Mucosa of descending colon (tissue), 3 donors: ENCODE measurements around the gene TMOD2. TPM values are rescaled to one million over a fixed set of nuclear protein-coding genes. Genes with fewer than 3 reads are reported as not detected.
A peak's percentile ranks its signal among the peaks of the same experiment; 100 is the strongest.

Experiments
- ATAC-seq: fragments of 200-7000 bp; cut with Tn5 transposase; one replicate; pipeline ENCODE4 v1.9.1; 2020; ENCODE audit warnings: mild to moderate bottlenecking, moderate library complexity
- DNase-seq, 3 donors: peaks; one replicate each; pipeline ENCODE4 v3.0.0-alpha.2; 2020
- H3K36me3 ChIP-seq: fragments of 200-600 bp; one replicate; pipeline ENCODE4 v1.8.0; 2021; ENCODE audit warnings: low read depth, mild to moderate bottlenecking
- H3K4me1 ChIP-seq: fragments of 200-600 bp; one replicate; pipeline ENCODE4 v1.8.0; 2021; ENCODE audit warnings: low read depth, mild to moderate bottlenecking
- H3K4me3 ChIP-seq: fragments of 200-600 bp; one replicate; pipeline ENCODE4 v1.8.0; 2021; ENCODE audit warnings: mild to moderate bottlenecking
- H3K9me3 ChIP-seq: fragments of 200-600 bp; one replicate; pipeline ENCODE4 v1.8.0; 2021; ENCODE audit warnings: mild to moderate bottlenecking
- intact Hi-C, 2 donors: fragments of 100-400 bp; cut with DNase I in 1 of 2; cut with micrococcal nuclease in 1 of 2; formaldehyde crosslinking; loops; one replicate each; pipeline versions ENCODE4 v1.11.0 to v1.11.1; 2022; cut with DNase I, micrococcal nuclease
- total RNA-seq, 3 donors: library from RNA; stranded (reverse); fragmentation: NEBNext Ultra II Directional in 2 of 3; extraction: Animal tissue kit (Norgen Biotek cat#: 25700) in 2 of 3; gene quantifications; one replicate each; pipeline versions ENCODE4 v1.2.1 to v1.2.4, GENCODE V29; 2021 to 2023
- TF ChIP-seq, protein P1 (sequence below): fragments of 200-600 bp; IDR thresholded peaks from one replicate; pipeline ENCODE4 v1.8.0; 2022; ENCODE audit warnings: antibody characterized with exemption, mild to moderate bottlenecking
- donor health status: DM: no; HTN: no; CAD: no; lungs with moderate emphysema.
- donor health status: DM: no; HTN: no; CAD: no.
- donor health status: DM: no; HTN: yes; CAD: no.

Gene TMOD2
- total RNA-seq, 3 donors from 2014 or later: 3.7 to 30.3 (median 6.3) TPM

DNA sequence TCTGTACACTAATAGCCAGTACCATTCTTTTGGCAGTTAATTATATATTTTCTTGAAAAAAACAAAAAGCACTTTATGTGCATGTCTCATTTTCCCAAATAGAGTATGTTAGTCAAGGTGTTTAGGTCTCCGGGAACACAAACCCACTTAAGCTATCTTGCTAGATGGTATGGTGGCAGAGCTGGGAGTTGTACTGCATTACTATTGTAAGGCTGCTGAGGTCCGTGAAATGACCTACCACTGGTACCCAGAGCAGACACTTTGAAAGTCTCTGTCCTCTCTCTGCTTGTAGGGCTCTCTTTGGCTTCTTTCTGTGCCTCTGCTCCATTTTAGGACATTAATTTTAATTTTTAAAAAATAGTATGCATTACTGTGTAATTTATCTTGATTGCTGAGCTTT is 86.9 kb downstream of the TMOD2 start:
- DNase-seq (no peak), ATAC-seq (no peak)
- no peaks in the 10 kb centered on the region for H3K9me3 ChIP-seq
- H3K4me3 ChIP-seq: no peak overlapping the region
- H3K36me3 ChIP-seq: no peaks in the 10 kb centered on the region
- H3K4me1 ChIP-seq: peaks cover 16% of the 10 kb centered on the region
- intact Hi-C loops: no loop called here
- TF ChIP-seq, protein P1, sequence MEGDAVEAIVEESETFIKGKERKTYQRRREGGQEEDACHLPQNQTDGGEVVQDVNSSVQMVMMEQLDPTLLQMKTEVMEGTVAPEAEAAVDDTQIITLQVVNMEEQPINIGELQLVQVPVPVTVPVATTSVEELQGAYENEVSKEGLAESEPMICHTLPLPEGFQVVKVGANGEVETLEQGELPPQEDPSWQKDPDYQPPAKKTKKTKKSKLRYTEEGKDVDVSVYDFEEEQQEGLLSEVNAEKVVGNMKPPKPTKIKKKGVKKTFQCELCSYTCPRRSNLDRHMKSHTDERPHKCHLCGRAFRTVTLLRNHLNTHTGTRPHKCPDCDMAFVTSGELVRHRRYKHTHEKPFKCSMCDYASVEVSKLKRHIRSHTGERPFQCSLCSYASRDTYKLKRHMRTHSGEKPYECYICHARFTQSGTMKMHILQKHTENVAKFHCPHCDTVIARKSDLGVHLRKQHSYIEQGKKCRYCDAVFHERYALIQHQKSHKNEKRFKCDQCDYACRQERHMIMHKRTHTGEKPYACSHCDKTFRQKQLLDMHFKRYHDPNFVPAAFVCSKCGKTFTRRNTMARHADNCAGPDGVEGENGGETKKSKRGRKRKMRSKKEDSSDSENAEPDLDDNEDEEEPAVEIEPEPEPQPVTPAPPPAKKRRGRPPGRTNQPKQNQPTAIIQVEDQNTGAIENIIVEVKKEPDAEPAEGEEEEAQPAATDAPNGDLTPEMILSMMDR: no peak

DNA sequence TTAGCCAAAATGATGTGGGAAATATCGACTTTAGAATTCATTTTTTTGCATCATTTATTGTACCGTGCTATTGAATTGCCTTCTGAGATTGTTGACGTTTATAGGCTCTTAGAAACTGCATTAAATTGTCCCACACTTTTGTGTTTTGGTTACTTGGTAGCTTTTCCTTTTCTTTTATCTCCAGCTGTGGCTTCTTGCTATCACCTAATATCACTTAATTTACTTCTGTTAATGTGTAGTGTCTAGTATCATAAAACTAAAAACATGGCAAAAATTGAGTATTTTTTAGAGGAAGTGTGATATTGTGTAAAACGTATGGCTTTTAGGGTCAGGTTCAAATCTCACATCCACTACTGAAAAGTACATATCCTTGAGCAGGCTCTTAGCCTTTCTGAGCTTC is 89.3 kb downstream of the TMOD2 start:
- DNase-seq: no peak
- Histone ChIP-seq H3K4me3 (no peak overlapping the region), H3K4me1 (peaks cover 19% of the 10 kb centered on the region), H3K9me3 (no peaks in the 10 kb centered on the region), H3K36me3 (no peaks in the 10 kb centered on the region)
- no peak for ATAC-seq
- intact Hi-C loops: no loop called here
- TF ChIP-seq, protein P1: no peak

DNA sequence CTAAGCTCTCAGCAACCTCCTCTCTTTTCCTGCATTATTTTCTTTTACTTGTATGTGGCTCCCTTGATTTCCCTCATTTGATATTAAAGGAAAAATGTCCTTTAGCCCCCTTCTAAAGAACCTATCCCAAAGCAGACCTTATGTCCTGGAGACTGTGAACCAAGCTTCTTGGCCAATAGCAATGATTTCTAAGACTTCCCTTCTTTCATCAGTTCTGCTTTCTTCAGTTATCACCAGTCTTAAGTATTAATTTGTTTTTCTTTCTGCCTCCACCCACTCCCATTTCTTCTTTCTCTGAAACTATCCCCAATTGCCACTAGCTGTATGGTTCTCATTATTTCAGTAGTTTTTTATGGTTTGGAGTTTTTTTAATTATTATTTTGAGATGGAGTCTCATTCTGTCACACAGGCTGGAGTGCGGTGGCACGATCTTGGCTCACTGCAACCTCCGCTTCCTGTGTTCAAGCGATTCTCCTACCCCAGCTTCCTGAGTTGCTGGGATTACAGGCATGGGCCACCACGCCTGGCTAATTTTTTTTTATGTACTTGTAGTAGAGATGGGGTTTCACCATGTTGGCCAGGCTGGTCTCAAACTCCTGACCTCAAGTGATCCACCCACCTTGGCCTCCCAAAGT is 90.1 kb downstream of the TMOD2 start:
- intact Hi-C loops: no loop called here
- DNase-seq (no peak), ATAC-seq (no peak)
- no peaks in the 10 kb centered on the region for H3K36me3 ChIP-seq
- H3K9me3 ChIP-seq: no peaks in the 10 kb centered on the region
- peaks cover 19% of the 10 kb centered on the region for H3K4me1 ChIP-seq
- TF ChIP-seq, protein P1: no peak
- no peak overlapping the region for H3K4me3 ChIP-seq

DNA sequence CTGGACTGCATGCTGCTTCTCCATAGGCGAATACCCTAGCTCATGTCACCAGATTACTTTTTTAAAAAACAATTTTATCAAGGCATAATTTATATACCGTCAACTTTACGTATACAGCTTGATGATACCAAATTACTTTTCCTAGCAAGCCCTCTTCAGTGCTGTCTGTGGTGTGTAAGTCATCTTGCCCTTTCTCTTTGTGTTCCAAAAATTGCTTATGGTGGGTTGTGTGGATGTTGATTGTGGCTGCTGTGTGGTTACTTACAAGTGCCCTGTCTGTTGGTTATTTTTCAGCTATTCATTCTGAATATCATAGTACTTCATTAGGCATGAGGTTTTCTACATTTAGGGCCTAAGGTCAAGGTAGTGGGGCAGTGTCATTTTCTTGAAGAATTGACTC is 90.9 kb downstream of the TMOD2 start:
- Histone ChIP-seq H3K9me3 (no peaks in the 10 kb centered on the region), H3K4me1 (peaks cover 19% of the 10 kb centered on the region), H3K36me3 (no peaks in the 10 kb centered on the region), H3K4me3 (no peak overlapping the region)
- intact Hi-C loops: no loop called here
- DNase-seq (no peak), ATAC-seq (no peak)
- TF ChIP-seq, protein P1: no peak

DNA sequence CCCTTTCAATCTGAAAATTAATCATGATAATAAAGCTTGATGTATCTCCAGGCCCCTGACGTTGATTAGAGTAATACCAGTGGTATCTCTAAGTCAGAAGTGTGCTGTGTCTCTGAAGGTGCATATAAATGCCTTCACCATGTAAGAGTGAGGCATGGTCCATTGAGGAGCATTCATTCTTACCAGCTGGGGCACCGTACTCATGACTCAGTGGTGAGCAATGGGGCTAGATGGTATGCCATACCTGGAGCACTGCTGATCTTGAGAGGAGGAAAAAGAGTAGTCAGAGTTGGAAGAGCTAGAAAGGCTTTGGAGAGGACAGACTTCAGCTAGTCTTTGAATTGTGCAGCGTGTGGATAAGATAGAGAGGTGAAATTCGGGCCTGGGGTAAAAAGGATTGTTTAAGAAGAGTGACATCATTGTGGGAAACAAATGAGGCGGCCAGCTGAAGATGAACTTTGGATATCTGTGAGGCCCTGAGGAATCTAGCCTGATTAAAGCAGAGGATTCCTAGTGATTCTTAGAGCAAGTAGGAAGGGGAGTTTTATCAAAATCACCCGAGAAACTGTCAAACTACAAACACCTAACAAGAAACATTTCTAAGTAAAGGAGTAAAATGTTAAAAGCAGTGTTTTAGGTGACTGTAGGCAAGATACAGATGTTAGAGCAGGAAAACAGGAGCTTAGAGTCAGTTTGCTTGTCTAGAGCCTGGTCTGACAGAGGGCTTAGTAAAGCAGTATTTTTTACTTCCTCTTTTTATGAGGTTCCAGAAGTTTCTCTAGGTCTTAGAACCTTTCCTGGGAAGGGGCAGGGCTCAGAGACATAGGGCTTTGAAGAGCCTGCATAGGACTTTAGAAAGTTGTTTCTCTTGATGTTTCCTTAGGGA is 91.7 kb downstream of the TMOD2 start:
- Histone ChIP-seq H3K4me3 (no peak overlapping the region), H3K4me1 (peaks cover 19% of the 10 kb centered on the region), H3K9me3 (no peaks in the 10 kb centered on the region), H3K36me3 (no peaks in the 10 kb centered on the region)
- DNase-seq: no peak
- TF ChIP-seq, protein P1: no peak
- intact Hi-C loops: no loop called here
- ATAC-seq: peak; percentile 73
